OCI-LY1 (cell line): Measurements from ENCODE around the gene IQSEC3.
"Not testable (repeated sequence)": the region's sequence is repeated elsewhere in the genome, so short reads cannot be mapped to it uniquely, and the experiment has no call there.

Experiments
- H2AFZ ChIP-seq: fragments of 200-600 bp; sonication (generic), shearing (Covaris generic); 2 replicates; pipeline ENCODE4 v1.6.0; 2014; ENCODE audit warnings: antibody characterized with exemption, mild to moderate bottlenecking, low read length
- H3F3A ChIP-seq: fragments of 200-600 bp; sonication (generic), shearing (Covaris generic); 2 replicates; pipeline ENCODE4 v1.6.0; 2014; ENCODE audit warnings: mild to moderate bottlenecking, antibody characterized with exemption, low read length, moderate library complexity; ENCODE audit not compliant: insufficient read depth
- H3K27ac ChIP-seq: fragments of 200-600 bp; sonication (generic); 2 replicates; pipeline ENCODE4 v1.5.1; 2014; ENCODE audit warnings: low read length, mixed run types, mild to moderate bottlenecking, low read depth; ENCODE audit not compliant: poor library complexity, severe bottlenecking
- H3K27me3 ChIP-seq: fragments of 200-600 bp; sonication (generic); 2 replicates; pipeline ENCODE4 v1.6.0; 2014; ENCODE audit warnings: antibody characterized with exemption, mild to moderate bottlenecking, low read length, moderate library complexity; ENCODE audit not compliant: insufficient read depth
- H3K36me3 ChIP-seq: fragments of 200-600 bp; sonication (generic); 2 replicates; pipeline ENCODE4 v1.6.1; 2014; ENCODE audit warnings: mild to moderate bottlenecking, antibody characterized with exemption, low read length, moderate library complexity, mixed read lengths; ENCODE audit not compliant: insufficient read depth
- H3K4me1 ChIP-seq: fragments of 200-600 bp; sonication (generic); 2 replicates; pipeline ENCODE4 v1.5.1; 2014; ENCODE audit warnings: mild to moderate bottlenecking, low read length, moderate library complexity; ENCODE audit not compliant: insufficient read depth, severe bottlenecking
- H3K4me2 ChIP-seq: fragments of 200-600 bp; sonication (generic), shearing (Covaris generic); 2 replicates; pipeline ENCODE4 v1.6.1; 2014; ENCODE audit warnings: low read length
- H3K4me3 ChIP-seq: fragments of 200-600 bp; sonication (generic); 2 replicates; pipeline ENCODE4 v1.5.1; 2014; ENCODE audit warnings: low read length, low read depth, mild to moderate bottlenecking, mixed read lengths; ENCODE audit not compliant: poor library complexity, severe bottlenecking
- H3K79me2 ChIP-seq: fragments of 200-600 bp; shearing (Covaris generic); 2 replicates; pipeline ENCODE4 v1.6.1; 2016; ENCODE audit warnings: mixed run types, low read length, mixed read lengths; ENCODE audit not compliant: insufficient read depth
- H3K9ac ChIP-seq: fragments of 200-600 bp; sonication (generic), shearing (Covaris generic); 2 replicates; pipeline ENCODE4 v1.6.1; 2014; ENCODE audit warnings: mild to moderate bottlenecking, low read length, mixed read lengths
- H3K9me2 ChIP-seq: fragments of 200-600 bp; sonication (generic), shearing (Covaris generic); 2 replicates; pipeline ENCODE4 v1.6.1; 2014; ENCODE audit warnings: low read depth, mild to moderate bottlenecking, low read length, mixed read lengths
- H3K9me3 ChIP-seq: fragments of 200-600 bp; shearing (Covaris generic); 2 replicates; pipeline ENCODE4 v1.6.1; 2014; ENCODE audit warnings: low read length, mixed read lengths
- H4K20me1 ChIP-seq: fragments of 200-600 bp; sonication (generic), shearing (Covaris generic); 2 replicates; pipeline ENCODE4 v1.6.0; 2016; ENCODE audit warnings: mild to moderate bottlenecking, low read length; ENCODE audit not compliant: insufficient read depth
- EZH2 ChIP-seq: fragments of 200-600 bp; sonication (generic), shearing (Covaris generic); IDR thresholded peaks from 2 replicates; pipeline ENCODE4 v1.8.0; 2017; ENCODE audit warnings: borderline replicate concordance, mixed run types, mild to moderate bottlenecking, antibody characterized with exemption, low read length, moderate library complexity, mixed read lengths
- TF ChIP-seq, protein P1 (sequence below): fragments of 200-600 bp; sonication (generic), shearing (Covaris generic); IDR thresholded peaks from 2 replicates; pipeline ENCODE4 v1.5.1; 2017; ENCODE audit warnings: mild to moderate bottlenecking, antibody characterized with exemption, low read length, moderate library complexity, mixed read lengths

Gene IQSEC3

DNA sequence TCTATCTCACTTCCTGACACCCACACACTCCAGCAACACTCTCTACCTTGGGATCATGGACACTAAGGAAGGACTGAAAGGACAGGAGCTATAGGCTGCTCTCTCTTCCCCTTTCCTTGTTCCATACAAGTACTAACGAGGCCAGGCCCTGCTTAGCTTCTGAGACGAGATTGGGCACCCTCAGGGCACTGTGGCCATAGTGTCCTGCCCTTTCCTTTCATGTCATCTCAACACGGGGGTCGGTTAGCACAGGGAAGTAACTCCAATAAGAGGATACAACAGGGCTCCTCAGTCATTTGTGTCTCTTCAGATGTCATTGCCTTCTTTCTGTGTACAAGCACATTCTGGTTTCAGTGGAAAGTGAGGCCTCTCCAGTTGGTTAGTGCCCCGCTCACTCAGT is 15.5 kb upstream of the IQSEC3 start:
- H3K4me3 ChIP-seq, H3K9ac ChIP-seq, H3K79me2 ChIP-seq, H3K36me3 ChIP-seq, H3K9me3 ChIP-seq, H3K27ac ChIP-seq, H3K27me3 ChIP-seq, H3K4me2 ChIP-seq, H3K4me1 ChIP-seq, H2AFZ ChIP-seq, H3K9me2 ChIP-seq, H3F3A ChIP-seq, H4K20me1 ChIP-seq: not testable (repeated sequence)

DNA sequence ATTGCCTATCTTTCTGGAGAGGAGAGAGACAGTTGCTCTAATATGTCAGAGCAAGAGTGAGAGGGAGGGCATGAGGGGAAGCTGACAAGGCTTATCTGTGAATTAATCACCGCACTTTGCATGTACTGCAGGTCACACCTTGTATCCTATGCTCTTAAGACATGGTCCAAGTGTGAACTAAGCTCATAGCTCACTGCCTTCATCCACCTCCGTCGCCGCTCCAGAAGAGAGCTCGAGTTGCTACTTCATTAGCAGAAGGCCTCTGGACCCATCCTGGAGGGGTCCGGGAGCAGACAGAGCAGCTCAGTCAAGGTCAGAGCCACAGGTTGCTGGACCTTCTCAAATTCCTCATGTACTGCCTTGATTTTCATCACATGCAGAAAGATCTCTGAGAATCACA is 14.6 kb upstream of the IQSEC3 start:
- not testable (repeated sequence) for H3K9me2 ChIP-seq, H3F3A ChIP-seq, H3K27me3 ChIP-seq, H3K4me1 ChIP-seq, H3K27ac ChIP-seq, H3K4me3 ChIP-seq, H3K9ac ChIP-seq, H3K79me2 ChIP-seq, H4K20me1 ChIP-seq, H3K9me3 ChIP-seq, H2AFZ ChIP-seq, H3K4me2 ChIP-seq, H3K36me3 ChIP-seq

GRCh38 chr12:52902-53734 is 13.4 kb upstream of the IQSEC3 start:
- not testable (repeated sequence) for H2AFZ ChIP-seq, H3K4me2 ChIP-seq, H3F3A ChIP-seq, H3K4me3 ChIP-seq, H3K9me3 ChIP-seq, H3K27me3 ChIP-seq, H3K79me2 ChIP-seq, H4K20me1 ChIP-seq, H3K4me1 ChIP-seq, H3K36me3 ChIP-seq, H3K27ac ChIP-seq, H3K9ac ChIP-seq, H3K9me2 ChIP-seq

GRCh38 chr12:53735-54730 is 12.5 kb upstream of the IQSEC3 start:
- Histone ChIP-seq H3K27ac (no peak overlapping the region), H4K20me1 (no peaks in the 10 kb centered on the region), H3K36me3 (no peaks in the 10 kb centered on the region), H3K9me2 (no peaks in the 10 kb centered on the region), H3K4me1 (no peaks in the 10 kb centered on the region), H3K9ac (no peak overlapping the region), H3K9me3 (no peaks in the 10 kb centered on the region), H2AFZ (no peak overlapping the region), H3K79me2 (no peaks in the 10 kb centered on the region), H3F3A (no peaks in the 10 kb centered on the region), H3K4me3 (no peak overlapping the region), H3K27me3 (0 out of 2 replicates have a peak, but pooled peaks cover 4% of the 10 kb centered on the region), H3K4me2 (no peak overlapping the region)
- no peak for TF ChIP-seq EZH2
- TF ChIP-seq, protein P1, sequence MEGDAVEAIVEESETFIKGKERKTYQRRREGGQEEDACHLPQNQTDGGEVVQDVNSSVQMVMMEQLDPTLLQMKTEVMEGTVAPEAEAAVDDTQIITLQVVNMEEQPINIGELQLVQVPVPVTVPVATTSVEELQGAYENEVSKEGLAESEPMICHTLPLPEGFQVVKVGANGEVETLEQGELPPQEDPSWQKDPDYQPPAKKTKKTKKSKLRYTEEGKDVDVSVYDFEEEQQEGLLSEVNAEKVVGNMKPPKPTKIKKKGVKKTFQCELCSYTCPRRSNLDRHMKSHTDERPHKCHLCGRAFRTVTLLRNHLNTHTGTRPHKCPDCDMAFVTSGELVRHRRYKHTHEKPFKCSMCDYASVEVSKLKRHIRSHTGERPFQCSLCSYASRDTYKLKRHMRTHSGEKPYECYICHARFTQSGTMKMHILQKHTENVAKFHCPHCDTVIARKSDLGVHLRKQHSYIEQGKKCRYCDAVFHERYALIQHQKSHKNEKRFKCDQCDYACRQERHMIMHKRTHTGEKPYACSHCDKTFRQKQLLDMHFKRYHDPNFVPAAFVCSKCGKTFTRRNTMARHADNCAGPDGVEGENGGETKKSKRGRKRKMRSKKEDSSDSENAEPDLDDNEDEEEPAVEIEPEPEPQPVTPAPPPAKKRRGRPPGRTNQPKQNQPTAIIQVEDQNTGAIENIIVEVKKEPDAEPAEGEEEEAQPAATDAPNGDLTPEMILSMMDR = no peak
